A673 (cell line): ENCODE data around the gene ATG2B. TPM values are rescaled to one million over a fixed set of nuclear protein-coding genes. Genes with fewer than 3 reads are reported as not detected.

Source experiments
- BruUV-seq: library from RNA; stranded (reverse); fragments of 400-500 nt; replicated peaks from 2 replicates; lab custom pipeline; 2021; lab: Mats Ljungman, UMichigan
- CTCF ChIA-PET: fragments of 300-600 bp; sonication (Branson Sonifier 250); formaldehyde crosslinking; loops from one replicate; lab custom pipeline; 2022; ENCODE audit warnings: antibody characterized with exemption; lab: Charles Lee
- POLR2A ChIA-PET: fragments of 300-600 bp; sonication (Branson Sonifier 250); formaldehyde crosslinking; loops from one replicate; lab custom pipeline; 2022; ENCODE audit warnings: antibody characterized with exemption; ENCODE audit not compliant: low non-redundant PET; lab: Charles Lee
- DNase-seq: peaks from one replicate; pipeline ENCODE4 v3.0.0-alpha.2; 2015; ENCODE audit warnings: low spot score
- H3K27ac ChIP-seq: fragments of 200-600 bp; sonication (generic); 2 replicates; pipeline ENCODE4 v1.5.1; 2016; ENCODE audit warnings: mixed run types, low read depth, mild to moderate bottlenecking, mixed read lengths, antibody characterized with exemption, low read length; ENCODE audit not compliant: poor library complexity, severe bottlenecking
- H3K27me3 ChIP-seq: fragments of 200-600 bp; sonication (generic); replicated peaks from 2 replicates; pipeline ENCODE4 v1.6.1; 2017; ENCODE audit warnings: mixed run types, low read depth, mild to moderate bottlenecking, mixed read lengths, antibody characterized with exemption, low read length; ENCODE audit not compliant: insufficient read depth, poor library complexity
- H3K36me3 ChIP-seq: fragments of 200-600 bp; sonication (generic); 2 replicates; pipeline ENCODE4 v1.6.1; 2016; ENCODE audit warnings: mixed run types, mild to moderate bottlenecking, mixed read lengths, antibody characterized with exemption, low read length; ENCODE audit not compliant: insufficient read depth, poor library complexity, severe bottlenecking
- H3K4me1 ChIP-seq: fragments of 200-600 bp; sonication (generic); 2 replicates; pipeline ENCODE4 v1.6.1; 2017; ENCODE audit warnings: mixed run types, mild to moderate bottlenecking, mixed read lengths, antibody characterized with exemption, low read length; ENCODE audit not compliant: insufficient read depth, poor library complexity, severe bottlenecking
- H3K4me3 ChIP-seq: fragments of 200-600 bp; sonication (generic); 2 replicates; pipeline ENCODE4 v1.5.1; 2016; ENCODE audit warnings: low read depth, mixed run types, mild to moderate bottlenecking, mixed read lengths, low read length; ENCODE audit not compliant: poor library complexity, severe bottlenecking
- H3K9me3 ChIP-seq: fragments of 200-600 bp; sonication (generic); 2 replicates; pipeline ENCODE4 v1.6.1; 2016; ENCODE audit warnings: mixed run types, low read depth, mild to moderate bottlenecking, mixed read lengths, antibody characterized with exemption, low read length; ENCODE audit not compliant: poor library complexity, severe bottlenecking
- CTCF ChIP-seq: fragments of 300-800, 200-600 bp; sonication (generic); conservative IDR thresholded peaks from 2 replicates; pipeline ENCODE4 v1.5.1; 2017; ENCODE audit warnings: low read depth, mild to moderate bottlenecking, antibody characterized with exemption, low read length, moderate library complexity, mixed read lengths
- EZH2 ChIP-seq: fragments of 200-600 bp; sonication (generic); IDR thresholded peaks from 2 replicates; pipeline ENCODE4 v1.6.1; 2017; ENCODE audit warnings: borderline replicate concordance, low read depth, mild to moderate bottlenecking, mixed read lengths, antibody characterized with exemption, low read length; ENCODE audit not compliant: poor library complexity, severe bottlenecking
- intact Hi-C: fragments of 100-400 bp; cut with micrococcal nuclease; formaldehyde crosslinking; loops from one replicate; pipeline ENCODE4 v1.10.0; 2022; ENCODE audit not compliant: unreplicated experiment
- total RNA-seq: library from RNA; stranded (reverse); gene quantifications from 2 replicates; pipeline ENCODE4 v1.2.3, GENCODE V29; 2021

Gene ATG2B
- total RNA-seq, 1 experiment from 2014 or later: 22.7 TPM

GRCh38 chr14:96231526-96232130 lies 131.5 kb downstream of the ATG2B start:
- intact Hi-C loops: no loop called here
- Histone ChIP-seq H3K4me3 (no peak overlapping the region), H3K36me3 (no peaks in the 10 kb centered on the region), H3K4me1 (peaks cover 4% of the 10 kb centered on the region), H3K9me3 (no peaks in the 10 kb centered on the region), H3K27me3 (no peaks in the 10 kb centered on the region), H3K27ac (no peak overlapping the region)
- BruUV-seq: no TSS peak
- ChIA-PET POLR2A (interaction anchor here (0.6 kb wide), 1 partner anchor 593 kb away, joined by 6 read pairs; no protein-coding TSS in a partner anchor), CTCF (no interaction called here)
- no peak for DNase-seq
- TF ChIP-seq EZH2: no peak
- no peak for TF ChIP-seq CTCF

GRCh38 chr14:96231056-96231455 lies 132.1 kb downstream of the ATG2B start:
- Histone ChIP-seq H3K9me3 (no peaks in the 10 kb centered on the region), H3K4me3 (no peak overlapping the region), H3K27ac (no peak overlapping the region), H3K36me3 (no peaks in the 10 kb centered on the region), H3K4me1 (peaks cover 5% of the 10 kb centered on the region), H3K27me3 (no peaks in the 10 kb centered on the region)
- ChIA-PET CTCF (no interaction called here), POLR2A (no interaction called here)
- intact Hi-C loops: no loop called here
- no TSS peak for BruUV-seq
- no peak for DNase-seq
- TF ChIP-seq CTCF: no peak
- no peak for TF ChIP-seq EZH2

- Histone ChIP-seq H3K4me3 (no peak overlapping the region), H3K27me3 (no peaks in the 10 kb centered on the region), H3K27ac (no peak overlapping the region), H3K9me3 (no peaks in the 10 kb centered on the region), H3K4me1 (peaks cover 7% of the 10 kb centered on the region), H3K36me3 (no peaks in the 10 kb centered on the region)
- TF ChIP-seq EZH2 (no peak), CTCF (no peak)
- intact Hi-C loops: no loop called here
- no peak for DNase-seq
- ChIA-PET POLR2A (no interaction called here), CTCF (no interaction called here)
- no TSS peak for BruUV-seq
Observed at GRCh38 chr14:96229315-96229714, 133.8 kb downstream of the ATG2B start.

Other genes with a start within 250 kb of the ATG2B start
- gene BDKRB2, start 158.5 kb downstream of the ATG2B start, total RNA-seq: 0.21 and 0.31 TPM in 2 replicates
- gene BDKRB1, start 107.1 kb downstream of the ATG2B start, total RNA-seq: not detected in 2 replicates
- gene GSKIP, start 185 bp upstream of the ATG2B start, total RNA-seq: 21.3 and 21.6 TPM in 2 replicates
- 138 TPM in 2 replicates for gene AK7, start 28.8 kb upstream of the ATG2B start, total RNA-seq
- 318 and 337 TPM in 2 replicates for gene PAPOLA, start 139.0 kb upstream of the ATG2B start, total RNA-seq